H9 (cell line): ENCODE data around the gene VPS54. TPM values are rescaled to one million over a fixed set of nuclear protein-coding genes. Genes with fewer than 3 reads are reported as not detected.
"Not testable (repeated sequence)": the region's sequence is repeated elsewhere in the genome, so short reads cannot be mapped to it uniquely, and the experiment has no call there.

Experiments used
- DNase-seq: peaks from one replicate; pipeline ENCODE4 v3.0.0-alpha.2; 2017
- H2AFZ ChIP-seq: one replicate; pipeline ENCODE4 v1.6.1; 2013; ENCODE audit warnings: mild to moderate bottlenecking, low read length, control low read depth, moderate library complexity
- H2AK5ac ChIP-seq: 2 replicates; pipeline ENCODE4 v1.6.1; 2013; ENCODE audit warnings: low read length, control low read depth, mixed read lengths; ENCODE audit not compliant: insufficient read length
- H2BK120ac ChIP-seq: one replicate; pipeline ENCODE4 v1.6.1; 2013; ENCODE audit warnings: low read depth, mild to moderate bottlenecking, low read length, control low read depth, inconsistent platforms; ENCODE audit not compliant: poor library complexity, severe bottlenecking
- H2BK12ac ChIP-seq: 2 replicates; pipeline ENCODE4 v1.6.1; 2013; ENCODE audit warnings: low read length, control low read depth, mixed read lengths, low read depth; ENCODE audit not compliant: insufficient read length
- H2BK15ac ChIP-seq: 2 replicates; pipeline ENCODE4 v1.6.1; 2013; ENCODE audit warnings: low read depth, low read length, control low read depth
- H2BK20ac ChIP-seq: one replicate; pipeline ENCODE4 v1.6.1; 2013; ENCODE audit warnings: low read depth, mild to moderate bottlenecking, low read length, control low read depth, inconsistent platforms; ENCODE audit not compliant: poor library complexity, severe bottlenecking
- H2BK5ac ChIP-seq: 2 replicates; pipeline ENCODE4 v1.6.1; 2013; ENCODE audit warnings: low read length, control low read depth, mixed read lengths; ENCODE audit not compliant: insufficient read length
- H3K14ac ChIP-seq: 2 replicates; pipeline ENCODE4 v1.6.1; 2013; ENCODE audit warnings: low read length, control low read depth; ENCODE audit not compliant: insufficient read depth
- H3K18ac ChIP-seq: 2 replicates; pipeline ENCODE4 v1.6.1; 2013; ENCODE audit warnings: low read depth, mild to moderate bottlenecking, mixed read lengths, low read length, control low read depth; ENCODE audit not compliant: insufficient read length
- H3K23ac ChIP-seq: 2 replicates; pipeline ENCODE4 v1.6.1; 2013; ENCODE audit warnings: low read length, control low read depth, mixed read lengths, low read depth; ENCODE audit not compliant: insufficient read length
- H3K23me2 ChIP-seq: 2 replicates; pipeline ENCODE4 v1.6.1; 2013; ENCODE audit warnings: low read depth, mild to moderate bottlenecking, mixed read lengths, low read length, control low read depth; ENCODE audit not compliant: insufficient read length, poor library complexity, severe bottlenecking
- H3K27ac ChIP-seq: 2 replicates; pipeline ENCODE4 v1.5.1; 2013; ENCODE audit warnings: low read length, control low read depth, mixed read lengths, low read depth; ENCODE audit not compliant: insufficient read length
- H3K27me3 ChIP-seq: 2 replicates; pipeline ENCODE4 v1.6.1; 2013; ENCODE audit warnings: low read length, control low read depth, inconsistent platforms; ENCODE audit not compliant: insufficient read depth
- H3K4ac ChIP-seq: 2 replicates; pipeline ENCODE4 v1.6.1; 2013; ENCODE audit warnings: low read depth, mild to moderate bottlenecking, control low read depth, inconsistent platforms, low read length, moderate library complexity
- H3K4me1 ChIP-seq: 2 replicates; pipeline ENCODE4 v1.6.1; 2013; ENCODE audit warnings: low read length, control low read depth, inconsistent platforms; ENCODE audit not compliant: insufficient read depth
- H3K4me2 ChIP-seq: 2 replicates; pipeline ENCODE4 v1.6.1; 2013; ENCODE audit warnings: low read length, control low read depth, mixed read lengths; ENCODE audit not compliant: insufficient read length, insufficient read depth
- H3K56ac ChIP-seq: 2 replicates; pipeline ENCODE4 v1.6.1; 2013; ENCODE audit warnings: low read depth, mild to moderate bottlenecking, mixed read lengths, low read length, control low read depth; ENCODE audit not compliant: insufficient read length
- H3K79me1 ChIP-seq: 2 replicates; pipeline ENCODE4 v1.6.1; 2013; ENCODE audit warnings: low read depth, mild to moderate bottlenecking, moderate library complexity, low read length, control low read depth, inconsistent platforms; ENCODE audit not compliant: insufficient read depth, poor library complexity, severe bottlenecking
- H3K79me2 ChIP-seq: 2 replicates; pipeline ENCODE4 v1.6.1; 2013; ENCODE audit warnings: low read length, control low read depth, inconsistent platforms; ENCODE audit not compliant: insufficient read depth
- H3K9ac ChIP-seq: 2 replicates; pipeline ENCODE4 v1.6.1; 2013; ENCODE audit warnings: low read length, control low read depth, mixed read lengths; ENCODE audit not compliant: insufficient read length; ENCODE audit errors: extremely low read depth
- H3K9me3 ChIP-seq: one replicate; pipeline ENCODE4 v1.6.1; 2013; ENCODE audit warnings: low read depth, low read length, inconsistent platforms; ENCODE audit not compliant: control insufficient read depth
- H3T11ph ChIP-seq: one replicate; pipeline ENCODE4 v1.6.1; 2013; ENCODE audit warnings: mild to moderate bottlenecking, low read length, control low read depth, inconsistent platforms
- H4K20me1 ChIP-seq: one replicate; pipeline ENCODE4 v1.6.1; 2013; ENCODE audit not compliant: control insufficient read depth, insufficient read length, insufficient read depth
- H4K5ac ChIP-seq: 2 replicates; pipeline ENCODE4 v1.6.1; 2013; ENCODE audit warnings: low read depth, mild to moderate bottlenecking, mixed read lengths, low read length, control low read depth; ENCODE audit not compliant: insufficient read length
- H4K8ac ChIP-seq: replicated peaks from 2 replicates; pipeline ENCODE4 v1.6.1; 2013; ENCODE audit warnings: low read length, control low read depth, mixed read lengths, low read depth; ENCODE audit not compliant: insufficient read length
- H4K91ac ChIP-seq: 2 replicates; pipeline ENCODE4 v1.6.1; 2013; ENCODE audit warnings: low read depth, mild to moderate bottlenecking, moderate library complexity, mixed read lengths, low read length, control low read depth; ENCODE audit not compliant: insufficient read length
- H3K27ac Mint-ChIP-seq, 3 experiments: 2 replicates in 2 of 3; 3 replicates in 1 of 3; pipeline ENCODE4 v1.8.0; 2020 to 2021; ENCODE audit warnings: mixed read lengths in 3 of 3, mild to moderate bottlenecking in 1 of 3, moderate library complexity in 1 of 3
- H3K27me3 Mint-ChIP-seq: 2 replicates; pipeline ENCODE4 v1.8.0; 2021; ENCODE audit warnings: low read depth, mild to moderate bottlenecking, moderate library complexity, mixed read lengths
- H3K36me3 Mint-ChIP-seq, 3 experiments: 2 replicates in 2 of 3; 3 replicates in 1 of 3; pipeline ENCODE4 v1.8.0; 2020 to 2021; ENCODE audit warnings: low read depth in 3 of 3, mixed read lengths in 3 of 3; ENCODE audit not compliant: insufficient read depth in 1 of 3
- H3K4me1 Mint-ChIP-seq, 2 experiments: 2 replicates each; pipeline ENCODE4 v1.8.0; 2020; ENCODE audit warnings: mixed read lengths in 2 of 2
- H3K4me3 Mint-ChIP-seq, 2 experiments: 2 replicates in 1 of 2; 3 replicates in 1 of 2; pipeline ENCODE4 v1.8.0; 2020 to 2021; ENCODE audit warnings: mild to moderate bottlenecking in 2 of 2, mixed read lengths in 2 of 2, moderate library complexity in 1 of 2
- H3K9me3 Mint-ChIP-seq, 2 experiments: 2 replicates in 1 of 2; 3 replicates in 1 of 2; pipeline ENCODE4 v1.8.0; 2020; ENCODE audit warnings: mild to moderate bottlenecking in 2 of 2, mixed read lengths in 2 of 2, moderate library complexity in 1 of 2
- CTCF ChIP-seq: fragments of 200-600 bp; sonication (generic); conservative IDR thresholded peaks from 3 replicates; pipeline ENCODE4 v1.8.0; 2021; ENCODE audit warnings: antibody characterized with exemption, mild to moderate bottlenecking
- WGBS: extraction: QIAGEN DNeasy Blood & Tissue Kit; methylation state at CpG from one replicate; pipeline ENCODE4 v1.1.7; 2013; ENCODE audit warnings: missing lambda C conversion rate, low lambda C conversion rate, mixed read lengths; ENCODE audit not compliant: insufficient read length; ENCODE audit errors: extremely low coverage; 5-methylcytosine and 5-hydroxymethylcytosine counted together
- total RNA-seq: library from RNA; stranded (reverse); gene quantifications from 2 replicates; pipeline ENCODE4 v1.2.1, GENCODE V29; 2021

Gene VPS54
- total RNA-seq, 1 experiment from 2014 or later = 13.4 TPM

GRCh38 chr2:63999049-63999448, 20.2 kb downstream of the VPS54 start:
- Histone ChIP-seq H3K23me2 (no peaks in the 10 kb centered on the region), H4K20me1 (no peaks in the 10 kb centered on the region), H2BK20ac (no peak overlapping the region), H3K18ac (no peak overlapping the region), H4K5ac (no peak overlapping the region), H3K4me1 (no peaks in the 10 kb centered on the region), H3K9me3 (no peaks in the 10 kb centered on the region), H3K27me3 (no peaks in the 10 kb centered on the region), H3K4ac (no peak overlapping the region), H3K79me1 (no peaks in the 10 kb centered on the region), H3K56ac (no peak overlapping the region), H2AFZ (no peak overlapping the region), H2BK120ac (no peak overlapping the region), H3T11ph (no peak overlapping the region), H3K27ac (no peak overlapping the region), H3K79me2 (no peaks in the 10 kb centered on the region), H2BK12ac (no peak overlapping the region), H2BK5ac (no peak overlapping the region), H3K9ac (no peak overlapping the region), H2AK5ac (no peak overlapping the region), H3K4me2 (no peak overlapping the region), H3K14ac (no peak overlapping the region), H4K8ac (no peak overlapping the region), H3K23ac (no peak overlapping the region), H4K91ac (no peak overlapping the region), H2BK15ac (no peak overlapping the region)
- peaks cover 20 to 28% of the 10 kb centered on the region in 2 experiments for H3K9me3 Mint-ChIP-seq
- H3K27me3 Mint-ChIP-seq = no peaks in the 10 kb centered on the region; the same call in 1 of the 2 replicates
- no peak for DNase-seq
- peaks cover 16 to 45% (median 27%) of the 10 kb centered on the region in 3 experiments for H3K36me3 Mint-ChIP-seq
- no peak for TF ChIP-seq CTCF
- no peak overlapping the region for H3K4me3 Mint-ChIP-seq
- no peak overlapping the region for H3K27ac Mint-ChIP-seq
- no CpG with 5 or more reads among the region's 2 CpGs for WGBS
- H3K4me1 Mint-ChIP-seq = peaks cover 5 to 6% of the 10 kb centered on the region in 2 experiments

GRCh38 chr2:63996582-63997198, 22.5 kb downstream of the VPS54 start:
- H4K5ac ChIP-seq, H3K27ac ChIP-seq, H3K18ac ChIP-seq, H3K79me2 ChIP-seq, H3K4me2 ChIP-seq, H3K23me2 ChIP-seq, H3K14ac ChIP-seq, H2BK120ac ChIP-seq, H2BK15ac ChIP-seq, H2BK12ac ChIP-seq, H3K79me1 ChIP-seq, H3K27ac Mint-ChIP-seq, H3K4ac ChIP-seq, H3K27me3 Mint-ChIP-seq, H3K27me3 ChIP-seq, DNase-seq, H2AFZ ChIP-seq, H3K23ac ChIP-seq, H3K4me3 Mint-ChIP-seq, H3K9ac ChIP-seq, H2BK20ac ChIP-seq, H3T11ph ChIP-seq, H4K8ac ChIP-seq, H4K91ac ChIP-seq, H3K4me1 ChIP-seq, H4K20me1 ChIP-seq, H3K56ac ChIP-seq, H2AK5ac ChIP-seq, H2BK5ac ChIP-seq, H3K9me3 ChIP-seq: not testable (repeated sequence)
- Mint-ChIP-seq H3K36me3 (peaks cover 16 to 48% (median 28%) of the 10 kb centered on the region in 3 experiments), H3K9me3 (peaks cover 23 to 28% of the 10 kb centered on the region in 2 experiments), H3K4me1 (peaks cover 15 to 20% of the 10 kb centered on the region in 2 experiments)
- WGBS = no CpG with 5 or more reads among the region's 10 CpGs
